RWPE2 (cell line): ENCODE data around the gene GPR22.

Source experiments
- ATAC-seq: fragments of 200-7000 bp; cut with Tn5 transposase; 3 replicates; pipeline ENCODE4 v1.9.1; 2021; ENCODE audit warnings: low read depth
- DNase-seq: peaks from one replicate; pipeline ENCODE4 v3.0.0-alpha.2; 2020; ENCODE audit warnings: low spot score
- H3K27ac ChIP-seq: fragments of 450-650 bp; 2 replicates; pipeline ENCODE4 v1.5.1; 2017; ENCODE audit warnings: mild to moderate bottlenecking; ENCODE audit not compliant: poor library complexity, severe bottlenecking
- H3K27me3 ChIP-seq: fragments of 250-450 bp; sonication (Bioruptor Pico); 2 replicates; pipeline ENCODE4 v1.5.1; 2021; ENCODE audit warnings: mild to moderate bottlenecking, moderate library complexity; ENCODE audit not compliant: insufficient read depth, poor library complexity, severe bottlenecking
- H3K36me3 ChIP-seq: fragments of 250-450 bp; sonication (Bioruptor Pico); 2 replicates; pipeline ENCODE4 v1.5.1; 2020; ENCODE audit warnings: low read depth, mild to moderate bottlenecking, moderate library complexity
- H3K4me1 ChIP-seq: fragments of 250-450 bp; sonication (Bioruptor Pico); 2 replicates; pipeline ENCODE4 v1.5.1; 2021; ENCODE audit warnings: mild to moderate bottlenecking, moderate library complexity; ENCODE audit not compliant: insufficient read depth, poor library complexity, severe bottlenecking
- H3K4me3 ChIP-seq: fragments of 250-450 bp; sonication (Bioruptor Pico); 2 replicates; pipeline ENCODE4 v1.5.1; 2021; ENCODE audit warnings: mild to moderate bottlenecking, moderate library complexity; ENCODE audit not compliant: severe bottlenecking
- H3K9me3 ChIP-seq: fragments of 250-450 bp; sonication (Bioruptor Pico); 2 replicates; pipeline ENCODE4 v1.5.1; 2021; ENCODE audit warnings: mild to moderate bottlenecking, moderate library complexity; ENCODE audit not compliant: severe bottlenecking
- CTCF ChIP-seq: fragments of 450-650 bp; IDR thresholded peaks from one replicate; pipeline ENCODE4 v1.5.1; 2017; ENCODE audit warnings: mild to moderate bottlenecking, moderate library complexity; ENCODE audit not compliant: poor library complexity, severe bottlenecking

The GPR22 gene

GRCh38 chr7:107446988-107447387 is 22.9 kb upstream of the GPR22 start:
- Histone ChIP-seq H3K4me3 (no peak overlapping the region), H3K9me3 (no peaks in the 10 kb centered on the region), H3K27ac (no peak overlapping the region), H3K36me3 (no peaks in the 10 kb centered on the region), H3K27me3 (no peaks in the 10 kb centered on the region), H3K4me1 (peaks cover 6% of the 10 kb centered on the region)
- no peak for DNase-seq
- no peak for TF ChIP-seq CTCF
- ATAC-seq, result peak; percentile 46; the same call in 1 of the 3 replicates

DNA sequence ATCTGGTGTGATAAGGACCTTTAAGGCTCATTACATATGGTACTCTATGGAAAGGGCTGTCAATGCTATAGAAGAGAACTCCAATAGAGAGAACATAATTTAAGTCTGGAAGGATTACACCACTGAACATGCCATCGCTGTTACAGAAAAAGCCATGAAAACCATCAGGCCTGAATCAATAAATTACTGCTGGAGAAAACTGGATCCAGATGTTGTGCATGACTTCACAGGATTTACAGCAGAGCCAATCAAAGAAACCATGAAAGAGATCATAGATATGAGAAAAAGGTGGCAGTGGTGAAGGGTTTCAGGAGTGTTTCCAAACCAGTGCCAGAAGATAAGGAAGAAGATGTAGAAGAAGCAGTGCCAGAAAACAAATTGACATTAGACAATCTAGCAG is 18.9 kb upstream of the GPR22 start:
- no peak for ATAC-seq
- Histone ChIP-seq H3K4me3 (no peak overlapping the region), H3K27ac (no peak overlapping the region), H3K4me1 (peaks cover 6% of the 10 kb centered on the region), H3K9me3 (no peaks in the 10 kb centered on the region), H3K36me3 (no peaks in the 10 kb centered on the region), H3K27me3 (no peaks in the 10 kb centered on the region)
- no peak for DNase-seq
- TF ChIP-seq CTCF, result no peak

- Histone ChIP-seq H3K27me3 (no peaks in the 10 kb centered on the region), H3K4me3 (no peak overlapping the region), H3K36me3 (peaks cover 13% of the 10 kb centered on the region), H3K4me1 (no peaks in the 10 kb centered on the region), H3K9me3 (no peaks in the 10 kb centered on the region), H3K27ac (no peak overlapping the region)
- no peak for TF ChIP-seq CTCF
- DNase-seq (no peak), ATAC-seq (no peak)
Measured at GRCh38 chr7:107453388-107453787, 16.5 kb upstream of the GPR22 start.

- no peaks in the 10 kb centered on the region for H3K9me3 ChIP-seq
- ATAC-seq, result no peak
Measured at GRCh38 chr7:107461938-107462533, 7.8 kb upstream of the GPR22 start.

More at GRCh38 chr7:107461938-107462533, 7.8 kb upstream of the GPR22 start:
- no peak overlapping the region for H3K27ac ChIP-seq
- no peak for DNase-seq
- TF ChIP-seq CTCF, result no peak
- H3K4me1 ChIP-seq, result peaks cover 3% of the 10 kb centered on the region
- no peaks in the 10 kb centered on the region for H3K27me3 ChIP-seq
- peaks cover 18% of the 10 kb centered on the region for H3K36me3 ChIP-seq
- no peak overlapping the region for H3K4me3 ChIP-seq
